K562 (cell line): ENCODE results near the gene DAB2IP. TPM values are rescaled to one million over a fixed set of nuclear protein-coding genes. Genes with fewer than 3 reads are reported as not detected.
A peak's percentile ranks its signal among the peaks of the same experiment; 100 is the strongest.

ENCODE experiments used
- ATAC-seq: fragments of 200-7000 bp; cut with Tn5 transposase; 3 replicates; pipeline ENCODE4 v1.9.1; 2020; ENCODE audit warnings: moderate library complexity
- BruUV-seq: library from RNA; stranded (reverse); fragments of 400-500 nt; replicated peaks from 2 replicates; lab custom pipeline; 2021; lab: Mats Ljungman, UMichigan
- CTCF ChIA-PET: fragments of 300-600 bp; formaldehyde crosslinking; extraction: SDS; loops from one replicate; lab custom pipeline; 2021; ENCODE audit warnings: low intra/inter-chr PET ratio; lab: Yijun Ruan, JAX
- POLR2A ChIA-PET: fragments of 300-600, 350-650 bp; sonication (Branson Sonifier 250); formaldehyde crosslinking; extraction: SDS; loops from one replicate; lab custom pipeline; 2021; ENCODE audit warnings: antibody characterized with exemption, inconsistent platforms; lab: Yijun Ruan, JAX
- DNase-seq, 4 experiments: peaks; one replicate each; pipeline versions ENCODE4 v3.0.0 to v3.0.0-alpha.2; 2011 to 2018; ENCODE audit warnings: low spot score in 3 of 4, mixed read lengths in 3 of 4; ENCODE audit errors: extremely low read depth in 1 of 4
- FAIRE-seq: peaks from 2 replicates; lab custom pipeline; 2011; peaks lifted over from hg19 to GRCh38; lab: Jason Lieb, UNC
- H2AFZ ChIP-seq: 2 replicates; pipeline ENCODE4 v1.6.0; 2011; ENCODE audit warnings: low read depth, low read length, control low read depth, inconsistent platforms
- H3K27ac ChIP-seq: fragments of 200-600 bp; 3 replicates; pipeline ENCODE4 v1.8.0; 2011; ENCODE audit warnings: low read depth, mild to moderate bottlenecking, control low read depth, inconsistent platforms, low read length, moderate library complexity, mixed read lengths; ENCODE audit errors: extremely low read depth
- H3K27me3 ChIP-seq, 2 experiments: fragments of 300-600 bp in 1 of 2; 2 replicates in 1 of 2; 3 replicates in 1 of 2; pipeline versions ENCODE4 v1.6.0 to v1.8.0; 2011; ENCODE audit warnings: inconsistent platforms in 2 of 2, low read length in 2 of 2, mild to moderate bottlenecking in 1 of 2, mixed read lengths in 1 of 2, moderate library complexity in 1 of 2; ENCODE audit not compliant: control insufficient read depth in 2 of 2, insufficient read depth in 2 of 2
- H3K36me3 ChIP-seq: fragments of 300-600 bp; 3 replicates; pipeline ENCODE4 v1.8.0; 2011; ENCODE audit warnings: mild to moderate bottlenecking, low read length, inconsistent platforms; ENCODE audit not compliant: control insufficient read depth, insufficient read depth
- H3K4me1 ChIP-seq, 2 experiments: fragments of 200-600 bp in 1 of 2; replicated peaks in 1 of 2; 2 replicates in 1 of 2; 3 replicates in 1 of 2; pipeline versions ENCODE4 v1.5.1 to v1.8.0; 2011; ENCODE audit warnings: inconsistent platforms in 2 of 2, low read length in 2 of 2, mild to moderate bottlenecking in 1 of 2, mixed read lengths in 1 of 2, moderate library complexity in 1 of 2; ENCODE audit not compliant: control insufficient read depth in 2 of 2, insufficient read depth in 2 of 2
- H3K4me2 ChIP-seq: 2 replicates; pipeline ENCODE4 v1.6.1; 2011; ENCODE audit warnings: low read length, control low read depth, inconsistent platforms, mixed read lengths; ENCODE audit not compliant: insufficient read depth
- H3K4me3 ChIP-seq: fragments of 200-600 bp; sonication (generic), shearing (Covaris generic); 2 replicates; pipeline ENCODE4 v1.5.1; 2016; ENCODE audit warnings: control low read depth, inconsistent platforms
- H3K79me2 ChIP-seq: fragments of 200-600 bp; 3 replicates; pipeline ENCODE4 v1.8.0; 2011; ENCODE audit warnings: low read length, inconsistent platforms; ENCODE audit not compliant: control insufficient read depth, insufficient read depth
- H3K9ac ChIP-seq, 2 experiments: 2 replicates each; pipeline versions ENCODE4 v1.6.0 to v1.6.1; 2011; ENCODE audit warnings: low read depth in 2 of 2, low read length in 2 of 2, control low read depth in 1 of 2, inconsistent platforms in 1 of 2, mild to moderate bottlenecking in 1 of 2, mixed read lengths in 1 of 2; ENCODE audit not compliant: insufficient read depth in 1 of 2
- H3K9me1 ChIP-seq: one replicate; pipeline ENCODE4 v1.6.0; 2011; ENCODE audit warnings: inconsistent platforms, mild to moderate bottlenecking, low read length, moderate library complexity; ENCODE audit not compliant: control insufficient read depth, insufficient read depth
- H3K9me3 ChIP-seq: replicated peaks from 2 replicates; pipeline ENCODE4 v1.5.1; 2011; ENCODE audit warnings: low read depth, low read length, inconsistent platforms; ENCODE audit not compliant: control insufficient read depth, insufficient read depth
- H4K20me1 ChIP-seq: replicated peaks from 2 replicates; pipeline ENCODE4 v1.6.1; 2011; ENCODE audit warnings: low read length, inconsistent platforms, mixed read lengths; ENCODE audit not compliant: control insufficient read depth, insufficient read depth
- XRCC5 ChIP-seq: fragments of 200-400 bp; formaldehyde crosslinking; IDR thresholded peaks from 2 replicates; pipeline ENCODE4 v1.6.1; 2017; ENCODE audit warnings: low read depth, mild to moderate bottlenecking, low read length
- WGBS: fragments of 100-300 bp; shearing (Covaris generic); methylation state at CpG from one replicate; pipeline ENCODE4 v1.1.6; 2016; ENCODE audit warnings: low coverage, mixed read lengths; ENCODE audit not compliant: insufficient coverage; ENCODE audit errors: missing lambda C conversion rate; 5-methylcytosine and 5-hydroxymethylcytosine counted together
- in situ Hi-C: fragments of 300-500 bp; cut with MboI; formaldehyde crosslinking; loops from 4 replicates; pipeline ENCODE4 v1.15.0; 2018; ENCODE audit warnings: inconsistent platforms, mixed read lengths
- intact Hi-C: fragments of 100-400 bp; cut with micrococcal nuclease; formaldehyde crosslinking; loops from 2 replicates; pipeline ENCODE4 v1.14.2; 2022
- polyA plus RNA-seq, 8 experiments: library from polyadenylated mRNA; depleted of rRNA in 4 of 8; stranded (reverse) in 5 of 8; unstranded in 3 of 8; fragments of >200 nt; fragmentation: Nextera tagmentation in 2 of 8; fragmentation: Illumina TruSeq in 1 of 8; extraction: Ambion mirVana in 2 of 8; extraction: Trizol in 1 of 8; gene quantifications; 2 replicates each; pipeline versions ENCODE4 v1.2.1 to v1.2.3, GENCODE V29; 2011 to 2014; ENCODE audit warnings: inconsistent platforms in 1 of 8, missing spikeins in 1 of 8
- total RNA-seq, 7 experiments: library from RNA; depleted of rRNA in 6 of 7; stranded (reverse); fragments of >200 nt in 6 of 7; fragmentation: Illumina TruSeq in 2 of 7; extraction: Trizol in 2 of 7; gene quantifications; 2 replicates each; pipeline versions ENCODE4 v1.2.1 to v1.2.3, GENCODE V29; 2011 to 2021; ENCODE audit warnings: low replicate concordance in 1 of 7
- TF ChIP-seq, protein P1 (sequence below), 2 experiments: fragments of 450-650 bp in 1 of 2; sonication (generic) in 1 of 2; formaldehyde crosslinking in 1 of 2; IDR thresholded peaks; 2 replicates each; pipeline versions ENCODE4 v1.7.1 to v1.9.0; 2016 to 2022; ENCODE audit warnings: inconsistent platforms in 1 of 2, mild to moderate bottlenecking in 1 of 2, missing genetic modification reagents in 1 of 2

The DAB2IP gene
- total and polyA plus RNA-seq, 9 of the 15 experiments (the other 6 are each of a cell fraction or from before 2014, with no cell fraction given): 0.04 to 0.31 (median 0.08) TPM; not detected in 5

DNA sequence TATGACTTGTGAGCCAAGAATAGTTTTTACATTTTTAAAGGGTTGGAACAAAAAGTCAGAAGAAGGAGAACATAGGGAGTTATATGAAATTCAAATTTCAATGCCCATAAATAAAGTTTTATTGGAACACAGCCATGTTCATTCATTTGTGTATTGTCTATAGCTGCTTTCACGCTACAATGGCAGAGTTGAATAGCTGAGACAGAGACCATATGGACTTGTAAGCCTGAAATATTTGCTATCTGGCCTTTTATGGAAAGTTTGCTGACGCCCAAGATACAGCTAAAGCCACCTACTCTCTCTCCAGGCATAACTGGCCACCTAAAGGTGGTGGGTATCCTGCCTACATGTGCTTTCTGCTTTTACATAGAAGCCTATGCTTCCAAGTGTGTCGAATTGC lies 10.9 kb downstream of the DAB2IP start:
- Histone ChIP-seq H3K9me1 (no peaks in the 10 kb centered on the region), H3K36me3 (no peaks in the 10 kb centered on the region), H4K20me1 (peaks cover 5% of the 10 kb centered on the region), H3K4me2 (no peak overlapping the region), H3K27ac (no peak overlapping the region), H3K4me1 (no peaks in the 10 kb centered on the region), H3K79me2 (no peaks in the 10 kb centered on the region), H3K4me3 (no peak overlapping the region), H2AFZ (no peak overlapping the region), H3K9ac (no peak overlapping the region), H3K27me3 (peaks cover 25 to 46% of the 10 kb centered on the region in 2 experiments), H3K9me3 (no peaks in the 10 kb centered on the region)
- intact Hi-C loops (no loop called here), in situ Hi-C loops (no loop called here)
- no peak for DNase-seq
- 0% methylated on average over 3 of the region's 3 CpGs for WGBS
- TF ChIP-seq, protein P1, sequence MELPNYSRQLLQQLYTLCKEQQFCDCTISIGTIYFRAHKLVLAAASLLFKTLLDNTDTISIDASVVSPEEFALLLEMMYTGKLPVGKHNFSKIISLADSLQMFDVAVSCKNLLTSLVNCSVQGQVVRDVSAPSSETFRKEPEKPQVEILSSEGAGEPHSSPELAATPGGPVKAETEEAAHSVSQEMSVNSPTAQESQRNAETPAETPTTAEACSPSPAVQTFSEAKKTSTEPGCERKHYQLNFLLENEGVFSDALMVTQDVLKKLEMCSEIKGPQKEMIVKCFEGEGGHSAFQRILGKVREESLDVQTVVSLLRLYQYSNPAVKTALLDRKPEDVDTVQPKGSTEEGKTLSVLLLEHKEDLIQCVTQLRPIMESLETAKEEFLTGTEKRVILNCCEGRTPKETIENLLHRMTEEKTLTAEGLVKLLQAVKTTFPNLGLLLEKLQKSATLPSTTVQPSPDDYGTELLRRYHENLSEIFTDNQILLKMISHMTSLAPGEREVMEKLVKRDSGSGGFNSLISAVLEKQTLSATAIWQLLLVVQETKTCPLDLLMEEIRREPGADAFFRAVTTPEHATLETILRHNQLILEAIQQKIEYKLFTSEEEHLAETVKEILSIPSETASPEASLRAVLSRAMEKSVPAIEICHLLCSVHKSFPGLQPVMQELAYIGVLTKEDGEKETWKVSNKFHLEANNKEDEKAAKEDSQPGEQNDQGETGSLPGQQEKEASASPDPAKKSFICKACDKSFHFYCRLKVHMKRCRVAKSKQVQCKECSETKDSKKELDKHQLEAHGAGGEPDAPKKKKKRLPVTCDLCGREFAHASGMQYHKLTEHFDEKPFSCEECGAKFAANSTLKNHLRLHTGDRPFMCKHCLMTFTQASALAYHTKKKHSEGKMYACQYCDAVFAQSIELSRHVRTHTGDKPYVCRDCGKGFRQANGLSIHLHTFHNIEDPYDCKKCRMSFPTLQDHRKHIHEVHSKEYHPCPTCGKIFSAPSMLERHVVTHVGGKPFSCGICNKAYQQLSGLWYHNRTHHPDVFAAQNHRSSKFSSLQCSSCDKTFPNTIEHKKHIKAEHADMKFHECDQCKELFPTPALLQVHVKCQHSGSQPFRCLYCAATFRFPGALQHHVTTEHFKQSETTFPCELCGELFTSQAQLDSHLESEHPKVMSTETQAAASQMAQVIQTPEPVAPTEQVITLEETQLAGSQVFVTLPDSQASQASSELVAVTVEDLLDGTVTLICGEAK (IDR thresholded peaks at IDR 0.05): peak; percentile 82
- TF ChIP-seq, protein P1 (CRISPR knock-in tag; IDR thresholded peaks at IDR 0.05): no peak
- TF ChIP-seq XRCC5: no peak
- POLR2A ChIA-PET: interaction anchor here (1.4 kb wide), 1 partner anchor 13 kb away, joined by 4 read pairs; no protein-coding TSS in a partner anchor
- FAIRE-seq: no peak
- BruUV-seq: no TSS peak
- no peak for ATAC-seq
- CTCF ChIA-PET: no interaction called here
